Lower lobe of right lung (tissue), 2 donors: ENCODE data around the gene SLC12A9. TPM values are rescaled to one million over a fixed set of nuclear protein-coding genes. Genes with fewer than 3 reads are reported as not detected.

Experiments
- ATAC-seq, 2 donors: fragments of 200-7000 bp; cut with Tn5 transposase; one replicate each; pipeline ENCODE4 v1.9.1; 2020 to 2022; ENCODE audit warnings: mild to moderate bottlenecking in 2 of 2, moderate library complexity in 2 of 2
- DNase-seq: peaks from one replicate; pipeline ENCODE4 v3.0.0-alpha.2; 2020
- H3K27ac ChIP-seq: fragments of 200-600 bp; one replicate; pipeline ENCODE4 v1.8.0; 2022
- H3K27me3 ChIP-seq: fragments of 200-600 bp; one replicate; pipeline ENCODE4 v1.8.0; 2022; ENCODE audit warnings: low read depth
- H3K36me3 ChIP-seq: fragments of 200-600 bp; one replicate; pipeline ENCODE4 v1.8.0; 2022; ENCODE audit warnings: mild to moderate bottlenecking
- H3K4me1 ChIP-seq: fragments of 200-600 bp; one replicate; pipeline ENCODE4 v1.8.0; 2022
- H3K4me3 ChIP-seq: fragments of 200-600 bp; one replicate; pipeline ENCODE4 v1.8.0; 2022; ENCODE audit warnings: mild to moderate bottlenecking
- H3K9me3 ChIP-seq: fragments of 200-600 bp; one replicate; pipeline ENCODE4 v1.8.0; 2022
- intact Hi-C: fragments of 100-400 bp; cut with DNase I; formaldehyde crosslinking; loops from one replicate; pipeline ENCODE4 v1.11.0; 2022
- long read RNA-seq: library from polyadenylated mRNA; unstranded; transcript quantifications from one replicate; pipeline ENCODE4 v2.0.0, GENCODE V29; 2021
- total RNA-seq: library from RNA; stranded (reverse); fragmentation: NEBNext Ultra II Directional; extraction: Animal tissue kit (Norgen Biotek cat#: 25700); gene quantifications from one replicate; pipeline ENCODE4 v1.2.1, GENCODE V29; 2021
- TF ChIP-seq, protein P1 (sequence below): fragments of 200-600 bp; IDR thresholded peaks from one replicate; pipeline ENCODE4 v1.8.0; 2022; ENCODE audit warnings: antibody characterized with exemption, mild to moderate bottlenecking
- donor health status: DM: no; HTN: yes; CAD: no; lungs with severe emphysema.

The SLC12A9 gene, protein sequence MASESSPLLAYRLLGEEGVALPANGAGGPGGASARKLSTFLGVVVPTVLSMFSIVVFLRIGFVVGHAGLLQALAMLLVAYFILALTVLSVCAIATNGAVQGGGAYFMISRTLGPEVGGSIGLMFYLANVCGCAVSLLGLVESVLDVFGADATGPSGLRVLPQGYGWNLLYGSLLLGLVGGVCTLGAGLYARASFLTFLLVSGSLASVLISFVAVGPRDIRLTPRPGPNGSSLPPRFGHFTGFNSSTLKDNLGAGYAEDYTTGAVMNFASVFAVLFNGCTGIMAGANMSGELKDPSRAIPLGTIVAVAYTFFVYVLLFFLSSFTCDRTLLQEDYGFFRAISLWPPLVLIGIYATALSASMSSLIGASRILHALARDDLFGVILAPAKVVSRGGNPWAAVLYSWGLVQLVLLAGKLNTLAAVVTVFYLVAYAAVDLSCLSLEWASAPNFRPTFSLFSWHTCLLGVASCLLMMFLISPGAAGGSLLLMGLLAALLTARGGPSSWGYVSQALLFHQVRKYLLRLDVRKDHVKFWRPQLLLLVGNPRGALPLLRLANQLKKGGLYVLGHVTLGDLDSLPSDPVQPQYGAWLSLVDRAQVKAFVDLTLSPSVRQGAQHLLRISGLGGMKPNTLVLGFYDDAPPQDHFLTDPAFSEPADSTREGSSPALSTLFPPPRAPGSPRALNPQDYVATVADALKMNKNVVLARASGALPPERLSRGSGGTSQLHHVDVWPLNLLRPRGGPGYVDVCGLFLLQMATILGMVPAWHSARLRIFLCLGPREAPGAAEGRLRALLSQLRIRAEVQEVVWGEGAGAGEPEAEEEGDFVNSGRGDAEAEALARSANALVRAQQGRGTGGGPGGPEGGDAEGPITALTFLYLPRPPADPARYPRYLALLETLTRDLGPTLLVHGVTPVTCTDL
- total RNA-seq = 43.6 TPM
- long read RNA-seq, full-length matches to known transcripts = 12 of 61 reads
- long read RNA-seq, partial matches to known transcripts = 29 of 61 reads
- long read RNA-seq, other reads (novel, unspliced or antisense) = 20 of 61 reads

- ATAC-seq (peak; percentile 99 to 100), DNase-seq (peak; percentile 95)
- H3K27me3 ChIP-seq = no peaks in the 10 kb centered on the region
- peaks cover 22% of the 10 kb centered on the region for H3K4me1 ChIP-seq
- intact Hi-C loops = no loop called here
- TF ChIP-seq, protein P1, sequence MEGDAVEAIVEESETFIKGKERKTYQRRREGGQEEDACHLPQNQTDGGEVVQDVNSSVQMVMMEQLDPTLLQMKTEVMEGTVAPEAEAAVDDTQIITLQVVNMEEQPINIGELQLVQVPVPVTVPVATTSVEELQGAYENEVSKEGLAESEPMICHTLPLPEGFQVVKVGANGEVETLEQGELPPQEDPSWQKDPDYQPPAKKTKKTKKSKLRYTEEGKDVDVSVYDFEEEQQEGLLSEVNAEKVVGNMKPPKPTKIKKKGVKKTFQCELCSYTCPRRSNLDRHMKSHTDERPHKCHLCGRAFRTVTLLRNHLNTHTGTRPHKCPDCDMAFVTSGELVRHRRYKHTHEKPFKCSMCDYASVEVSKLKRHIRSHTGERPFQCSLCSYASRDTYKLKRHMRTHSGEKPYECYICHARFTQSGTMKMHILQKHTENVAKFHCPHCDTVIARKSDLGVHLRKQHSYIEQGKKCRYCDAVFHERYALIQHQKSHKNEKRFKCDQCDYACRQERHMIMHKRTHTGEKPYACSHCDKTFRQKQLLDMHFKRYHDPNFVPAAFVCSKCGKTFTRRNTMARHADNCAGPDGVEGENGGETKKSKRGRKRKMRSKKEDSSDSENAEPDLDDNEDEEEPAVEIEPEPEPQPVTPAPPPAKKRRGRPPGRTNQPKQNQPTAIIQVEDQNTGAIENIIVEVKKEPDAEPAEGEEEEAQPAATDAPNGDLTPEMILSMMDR = peak; percentile 95
- peaks cover 21% of the 10 kb centered on the region for H3K36me3 ChIP-seq
- no peaks in the 10 kb centered on the region for H3K9me3 ChIP-seq
- peak within 1 kb of the TSS; percentile 88 for H3K4me3 ChIP-seq
- H3K27ac ChIP-seq = peak within 1 kb of the TSS; percentile 77
These were observed at the start of gene SLC12A9 for GRCh38 chr7:100852048-100852872. Gene SLC12A9 (plus strand): TSS chr7:100852713. CDS start chr7:100854198, 1,485 bp downstream.

DNA sequence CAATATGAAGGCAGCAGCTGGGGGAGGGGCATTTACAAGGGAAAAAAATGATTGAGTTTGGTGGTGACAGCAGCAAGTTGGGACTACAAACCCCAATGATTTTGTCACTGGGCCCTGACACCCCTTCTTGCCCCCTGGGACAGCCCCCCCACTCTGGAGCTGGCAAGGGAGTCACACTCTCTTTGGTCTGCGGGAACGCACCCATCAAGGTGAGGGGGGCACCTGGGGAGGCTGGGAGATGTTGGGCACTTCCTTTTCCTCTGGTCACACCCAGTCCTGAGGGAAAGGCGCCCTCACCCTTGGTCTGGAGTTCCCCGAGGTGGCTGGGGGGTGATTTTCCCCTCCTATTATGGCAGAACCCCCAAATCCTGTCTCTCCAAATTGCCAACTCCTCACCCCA is 49.6 kb upstream of the SLC12A9 start:
- Histone ChIP-seq H3K36me3 (peaks cover 45% of the 10 kb centered on the region), H3K9me3 (no peaks in the 10 kb centered on the region), H3K4me3 (peak overlapping the region; percentile 4), H3K27ac (peak overlapping the region; percentile 62), H3K4me1 (peaks cover 48% of the 10 kb centered on the region), H3K27me3 (no peaks in the 10 kb centered on the region)
- ATAC-seq (peak in 1 of 2 donors; percentile 1), DNase-seq (no peak)
- TF ChIP-seq, protein P1 = no peak
- intact Hi-C loops = no loop called here

DNA sequence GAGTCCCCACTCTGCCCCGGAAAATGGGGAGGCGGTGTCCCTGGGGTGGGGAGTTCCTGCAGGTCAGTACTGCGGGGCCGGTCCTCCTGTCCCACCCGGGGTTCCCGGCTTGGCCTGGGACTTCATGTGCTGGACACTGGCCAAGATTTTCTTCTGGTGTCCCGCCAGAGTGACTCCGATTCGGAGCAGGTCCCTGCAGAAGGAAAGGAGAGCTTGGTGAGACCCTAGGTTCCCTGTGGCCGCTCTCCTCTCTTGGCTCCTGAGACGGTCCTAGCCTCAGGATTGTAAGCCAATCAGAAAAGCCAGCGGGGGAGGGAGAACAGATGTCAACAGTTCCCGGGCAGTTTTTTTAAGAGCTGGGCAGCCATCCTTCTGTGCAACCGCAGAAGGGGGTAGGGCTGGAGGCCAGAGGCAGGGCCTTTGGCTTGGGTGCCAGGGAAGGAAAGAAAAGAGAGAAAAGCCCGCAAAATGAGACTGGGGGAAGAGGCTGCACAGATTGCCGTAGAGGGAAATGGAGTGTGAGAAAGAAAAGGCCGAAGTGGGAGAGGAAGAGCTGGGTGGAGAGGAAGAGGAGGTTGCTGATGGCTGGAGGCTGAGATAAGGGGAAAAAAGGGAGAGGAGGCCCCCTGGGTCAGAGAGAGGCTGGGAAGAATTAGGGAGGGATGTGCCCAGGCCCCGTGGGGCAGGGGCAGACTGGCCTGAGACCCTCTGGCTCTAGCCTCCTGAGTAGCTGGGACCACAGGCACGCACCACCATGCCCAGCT is 48.9 kb upstream of the SLC12A9 start:
- peak overlapping the region; percentile 62 for H3K27ac ChIP-seq
- H3K27me3 ChIP-seq = no peaks in the 10 kb centered on the region
- peaks cover 51% of the 10 kb centered on the region for H3K36me3 ChIP-seq
- TF ChIP-seq, protein P1 = no peak
- ATAC-seq = peak; percentile 89 to 91
- intact Hi-C loops = no loop called here
- H3K4me1 ChIP-seq = peaks cover 48% of the 10 kb centered on the region
- H3K9me3 ChIP-seq = no peaks in the 10 kb centered on the region
- peak overlapping the region; percentile 4 for H3K4me3 ChIP-seq
- peak; percentile 81 for DNase-seq

DNA sequence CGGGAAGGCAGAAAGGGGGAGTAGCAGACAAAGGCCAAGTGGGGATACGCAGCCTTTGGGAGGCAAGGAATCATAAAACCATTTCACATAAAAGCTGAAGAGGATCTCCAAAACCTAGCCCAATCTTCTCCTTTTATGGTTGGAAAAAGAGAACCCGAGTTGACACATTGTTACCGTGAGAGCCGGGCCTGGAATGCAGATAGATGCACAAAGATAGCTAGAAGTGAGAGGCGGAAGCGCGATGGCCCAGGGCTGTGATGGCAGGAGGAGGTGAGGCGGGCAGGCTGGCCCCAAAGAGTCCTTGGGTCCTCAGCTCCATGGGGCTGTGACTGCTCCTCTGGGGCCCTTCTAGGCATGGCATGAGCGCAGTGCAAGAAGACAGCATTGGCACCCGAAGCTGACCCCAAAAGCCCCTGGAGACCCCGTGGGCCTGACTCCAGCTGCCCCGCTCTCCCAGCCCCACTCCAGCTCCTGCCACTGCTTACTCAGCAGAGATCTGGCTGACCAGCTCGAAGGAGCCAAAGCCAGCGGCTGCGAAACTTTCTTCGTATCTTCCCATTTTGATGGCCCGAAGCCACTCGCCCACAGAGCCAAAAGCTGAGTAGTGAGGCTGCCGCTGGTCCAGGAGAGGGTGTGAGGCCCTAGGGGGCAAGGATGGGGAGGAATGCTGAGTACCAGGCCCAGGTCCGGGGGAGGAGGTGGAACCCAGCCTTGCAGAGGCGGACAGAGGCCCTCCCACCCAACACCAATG is 47.7 kb upstream of the SLC12A9 start:
- H3K36me3 ChIP-seq = peaks cover 64% of the 10 kb centered on the region
- ATAC-seq (no peak), DNase-seq (no peak)
- intact Hi-C loops = no loop called here
- no peak overlapping the region for H3K27ac ChIP-seq
- H3K4me3 ChIP-seq = no peak overlapping the region
- H3K9me3 ChIP-seq = no peaks in the 10 kb centered on the region
- no peaks in the 10 kb centered on the region for H3K27me3 ChIP-seq
- H3K4me1 ChIP-seq = peaks cover 41% of the 10 kb centered on the region
- TF ChIP-seq, protein P1 = no peak
